Measurements from ENCODE around the gene CHFR.

GRCh38 chr12:132828706-132829534 is 58.5 kb downstream of the CHFR start, which contains the start of gene GOLGA3:
- TF ChIP-seq, protein P1, sequence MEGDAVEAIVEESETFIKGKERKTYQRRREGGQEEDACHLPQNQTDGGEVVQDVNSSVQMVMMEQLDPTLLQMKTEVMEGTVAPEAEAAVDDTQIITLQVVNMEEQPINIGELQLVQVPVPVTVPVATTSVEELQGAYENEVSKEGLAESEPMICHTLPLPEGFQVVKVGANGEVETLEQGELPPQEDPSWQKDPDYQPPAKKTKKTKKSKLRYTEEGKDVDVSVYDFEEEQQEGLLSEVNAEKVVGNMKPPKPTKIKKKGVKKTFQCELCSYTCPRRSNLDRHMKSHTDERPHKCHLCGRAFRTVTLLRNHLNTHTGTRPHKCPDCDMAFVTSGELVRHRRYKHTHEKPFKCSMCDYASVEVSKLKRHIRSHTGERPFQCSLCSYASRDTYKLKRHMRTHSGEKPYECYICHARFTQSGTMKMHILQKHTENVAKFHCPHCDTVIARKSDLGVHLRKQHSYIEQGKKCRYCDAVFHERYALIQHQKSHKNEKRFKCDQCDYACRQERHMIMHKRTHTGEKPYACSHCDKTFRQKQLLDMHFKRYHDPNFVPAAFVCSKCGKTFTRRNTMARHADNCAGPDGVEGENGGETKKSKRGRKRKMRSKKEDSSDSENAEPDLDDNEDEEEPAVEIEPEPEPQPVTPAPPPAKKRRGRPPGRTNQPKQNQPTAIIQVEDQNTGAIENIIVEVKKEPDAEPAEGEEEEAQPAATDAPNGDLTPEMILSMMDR (IDR thresholded peaks at IDR 0.05): no peak
- TF ChIP-seq POLR2A (IDR thresholded peaks at IDR 0.05) (no peak), POLR2AphosphoS5 (IDR thresholded peaks at IDR 0.05) (peak in 2 of 3 donors; percentile 76 to 87), EP300 (IDR thresholded peaks at IDR 0.05) (peak; percentile 21)

All from stomach (tissue), 4 donors.